KMS-11 (cell line): ENCODE results near the gene AFF3.
"Not testable (repeated sequence)": the region's sequence is repeated elsewhere in the genome, so short reads cannot be mapped to it uniquely, and the experiment has no call there.

ENCODE experiments used
- H2AFZ ChIP-seq: fragments of 200-600 bp; sonication (generic); 2 replicates; pipeline ENCODE4 v1.6.1; 2016; ENCODE audit warnings: antibody characterized with exemption, mixed run types, low read depth
- H3K27ac ChIP-seq: fragments of 200-600 bp; sonication (generic); 2 replicates; pipeline ENCODE4 v1.6.1; 2016; ENCODE audit warnings: mild to moderate bottlenecking, mixed run types
- H3K27me3 ChIP-seq: fragments of 200-600 bp; sonication (generic); 2 replicates; pipeline ENCODE4 v1.6.1; 2017; ENCODE audit warnings: mild to moderate bottlenecking, low read depth, mixed run types, moderate library complexity; ENCODE audit not compliant: insufficient read depth
- H3K36me3 ChIP-seq: fragments of 200-600 bp; sonication (generic); 2 replicates; pipeline ENCODE4 v1.6.1; 2017; ENCODE audit warnings: mild to moderate bottlenecking, mixed run types; ENCODE audit not compliant: insufficient read depth
- H3K4me1 ChIP-seq: fragments of 200-600 bp; sonication (generic); 2 replicates; pipeline ENCODE4 v1.6.1; 2016; ENCODE audit warnings: mild to moderate bottlenecking, low read depth, mixed run types; ENCODE audit not compliant: poor library complexity, severe bottlenecking
- H3K4me2 ChIP-seq: fragments of 200-600 bp; sonication (generic); 2 replicates; pipeline ENCODE4 v1.7.0; 2016; ENCODE audit warnings: mild to moderate bottlenecking, mixed run types
- H3K4me3 ChIP-seq: fragments of 200-600 bp; sonication (generic); IDR thresholded peaks from 2 replicates; pipeline ENCODE4 v1.6.1; 2017; ENCODE audit warnings: low read depth, low read length, mixed read lengths; ENCODE audit not compliant: insufficient read depth
- H3K79me2 ChIP-seq: fragments of 200-600 bp; sonication (generic); 2 replicates; pipeline ENCODE4 v1.6.1; 2016; ENCODE audit warnings: low read depth, mixed run types; ENCODE audit not compliant: insufficient read depth
- H3K9ac ChIP-seq: fragments of 200-600 bp; sonication (generic); 2 replicates; pipeline ENCODE4 v1.6.1; 2016; ENCODE audit warnings: mild to moderate bottlenecking, mixed run types
- H4K20me1 ChIP-seq: fragments of 200-600 bp; sonication (generic); 2 replicates; pipeline ENCODE4 v1.6.1; 2016; ENCODE audit warnings: mild to moderate bottlenecking, mixed run types; ENCODE audit not compliant: insufficient read depth
- CTCF ChIP-seq: fragments of 200-600 bp; sonication (generic); conservative IDR thresholded peaks from 2 replicates; pipeline ENCODE4 v1.6.1; 2017; ENCODE audit warnings: low read depth, mild to moderate bottlenecking, antibody characterized with exemption, low read length, moderate library complexity, mixed read lengths

AFF3 gene

GRCh38 chr2:100113990-100114433 lies 28.4 kb downstream of the AFF3 start:
- H3K79me2 ChIP-seq, result no peaks in the 10 kb centered on the region
- no peak overlapping the region for H3K4me2 ChIP-seq
- no peak overlapping the region for H3K27ac ChIP-seq
- H3K9ac ChIP-seq, result no peak overlapping the region
- no peaks in the 10 kb centered on the region for H3K27me3 ChIP-seq
- H3K4me3 ChIP-seq, result no peak overlapping the region
- TF ChIP-seq CTCF, result no peak
- no peaks in the 10 kb centered on the region for H3K4me1 ChIP-seq
- H4K20me1 ChIP-seq, result no peaks in the 10 kb centered on the region
- no peaks in the 10 kb centered on the region for H3K36me3 ChIP-seq
- H2AFZ ChIP-seq, result no peak overlapping the region

GRCh38 chr2:100110614-100111000 lies 31.8 kb downstream of the AFF3 start:
- H2AFZ ChIP-seq, result no peak overlapping the region
- no peak overlapping the region for H3K9ac ChIP-seq

GRCh38 chr2:100109986-100110613 lies 32.3 kb downstream of the AFF3 start:
- no peak overlapping the region for H3K27ac ChIP-seq
- H4K20me1 ChIP-seq, result no peaks in the 10 kb centered on the region
- no peaks in the 10 kb centered on the region for H3K79me2 ChIP-seq
- peaks cover 4% of the 10 kb centered on the region; the same call in 1 of the 2 replicates for H3K27me3 ChIP-seq
- H3K36me3 ChIP-seq, result no peaks in the 10 kb centered on the region
- no peak for TF ChIP-seq CTCF
- no peak overlapping the region for H3K4me2 ChIP-seq
- no peak overlapping the region for H2AFZ ChIP-seq
- H3K4me1 ChIP-seq, result no peaks in the 10 kb centered on the region
- H3K9ac ChIP-seq, result no peak overlapping the region
- no peak overlapping the region for H3K4me3 ChIP-seq

More at GRCh38 chr2:100110614-100111000, 31.8 kb downstream of the AFF3 start:
- no peaks in the 10 kb centered on the region for H3K79me2 ChIP-seq
- no peak overlapping the region for H3K4me2 ChIP-seq
- no peak for TF ChIP-seq CTCF
- no peaks in the 10 kb centered on the region for H3K4me1 ChIP-seq
- peaks cover 4% of the 10 kb centered on the region; the same call in 1 of the 2 replicates for H3K27me3 ChIP-seq
- H4K20me1 ChIP-seq, result no peaks in the 10 kb centered on the region
- H3K36me3 ChIP-seq, result no peaks in the 10 kb centered on the region
- no peak overlapping the region for H3K4me3 ChIP-seq
- no peak overlapping the region for H3K27ac ChIP-seq

- not testable (repeated sequence) for H3K27me3 ChIP-seq, H3K4me2 ChIP-seq, H3K4me1 ChIP-seq
Measured at GRCh38 chr2:100108648-100109020, 33.8 kb downstream of the AFF3 start.

GRCh38 chr2:100107906-100108647 lies 34.3 kb downstream of the AFF3 start:
- Histone ChIP-seq H3K4me3 (no peak overlapping the region), H3K27ac (no peak overlapping the region), H3K36me3 (no peaks in the 10 kb centered on the region), H3K79me2 (no peaks in the 10 kb centered on the region), H3K27me3 (peaks cover 4% of the 10 kb centered on the region; the same call in 1 of the 2 replicates), H4K20me1 (no peaks in the 10 kb centered on the region), H3K9ac (no peak overlapping the region), H2AFZ (no peak overlapping the region), H3K4me2 (no peak overlapping the region), H3K4me1 (no peaks in the 10 kb centered on the region)
- no peak for TF ChIP-seq CTCF

More at GRCh38 chr2:100108648-100109020, 33.8 kb downstream of the AFF3 start:
- H2AFZ ChIP-seq, H3K79me2 ChIP-seq, H3K4me3 ChIP-seq, H3K27ac ChIP-seq, H4K20me1 ChIP-seq, H3K9ac ChIP-seq, H3K36me3 ChIP-seq: not testable (repeated sequence)
